Measurements from ENCODE around the gene SLC16A4.

GRCh38 chr1:110426854-110427253, 36.0 kb upstream of the SLC16A4 start:
- TF ChIP-seq, protein P1, sequence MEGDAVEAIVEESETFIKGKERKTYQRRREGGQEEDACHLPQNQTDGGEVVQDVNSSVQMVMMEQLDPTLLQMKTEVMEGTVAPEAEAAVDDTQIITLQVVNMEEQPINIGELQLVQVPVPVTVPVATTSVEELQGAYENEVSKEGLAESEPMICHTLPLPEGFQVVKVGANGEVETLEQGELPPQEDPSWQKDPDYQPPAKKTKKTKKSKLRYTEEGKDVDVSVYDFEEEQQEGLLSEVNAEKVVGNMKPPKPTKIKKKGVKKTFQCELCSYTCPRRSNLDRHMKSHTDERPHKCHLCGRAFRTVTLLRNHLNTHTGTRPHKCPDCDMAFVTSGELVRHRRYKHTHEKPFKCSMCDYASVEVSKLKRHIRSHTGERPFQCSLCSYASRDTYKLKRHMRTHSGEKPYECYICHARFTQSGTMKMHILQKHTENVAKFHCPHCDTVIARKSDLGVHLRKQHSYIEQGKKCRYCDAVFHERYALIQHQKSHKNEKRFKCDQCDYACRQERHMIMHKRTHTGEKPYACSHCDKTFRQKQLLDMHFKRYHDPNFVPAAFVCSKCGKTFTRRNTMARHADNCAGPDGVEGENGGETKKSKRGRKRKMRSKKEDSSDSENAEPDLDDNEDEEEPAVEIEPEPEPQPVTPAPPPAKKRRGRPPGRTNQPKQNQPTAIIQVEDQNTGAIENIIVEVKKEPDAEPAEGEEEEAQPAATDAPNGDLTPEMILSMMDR (IDR thresholded peaks at IDR 0.05; ENCODE audit: poor library complexity): no peak
- no peak for TF ChIP-seq EZH2 (IDR thresholded peaks at IDR 0.05; ENCODE audit: borderline replicate concordance)

All from hepatocyte (in vitro differentiated cells).